ENCODE results near the gene RIC8A. TPM values are rescaled to one million over a fixed set of nuclear protein-coding genes. Genes with fewer than 3 reads are reported as not detected.

The RIC8A gene
- total and polyA plus RNA-seq, 10 of the 15 experiments (the other 5 are each of a cell fraction or from before 2014, with no cell fraction given) = 10.4 to 157 (median 81.4) TPM

GRCh38 chr11:232783-233565, 25.5 kb downstream of the RIC8A start:
- CTCF ChIA-PET = interaction anchor here (0.6 to 0.7 kb wide), 3 partner anchors 28 to 287 kb away, joined by 3 read pairs; no protein-coding TSS in a partner anchor

More at GRCh38 chr11:232783-233565, 25.5 kb downstream of the RIC8A start:
- in situ Hi-C loops (cut with MboI) (no loop called here), intact Hi-C loops (cut with micrococcal nuclease; ENCODE audit: unreplicated experiment) (no loop called here)
- no peak for ATAC-seq
- no peak overlapping the region for H2AFZ ChIP-seq (ENCODE audit: control insufficient read depth, low read depth, low read length)
- H3K27me3 ChIP-seq (replicated peaks in 1 of 2; ENCODE audit: control insufficient read depth in 2 of 2, insufficient read depth in 2 of 2, low read length in 1 of 2) = no peaks in the 10 kb centered on the region
- H3K9me3 ChIP-seq (replicated peaks; ENCODE audit: control insufficient read depth, insufficient read depth, low read length) = no peaks in the 10 kb centered on the region
- FAIRE-seq = no peak
- H3K4me2 ChIP-seq (ENCODE audit: control insufficient read depth, insufficient read depth) = no peak overlapping the region
- no TSS peak for BruUV-seq (replicated peaks)
- ChIA-PET RAD21 (ENCODE audit: unreplicated experiment) (no interaction called here), SMC1A (ENCODE audit: uncharacterized antibody, unreplicated experiment) (no interaction called here), POLR2A (no interaction called here)
- no peak for DNase-seq (ENCODE audit: low read depth, low spot score)
- 93% methylated on average over 17 of the region's 20 CpGs for WGBS (ENCODE audit: insufficient coverage, insufficient replicate concordance, low lambda C conversion rate, missing lambda C conversion rate)
- no peaks in the 10 kb centered on the region for H3K36me3 ChIP-seq (ENCODE audit: control insufficient read depth in 2 of 2, insufficient read depth in 2 of 2, low read length in 1 of 2)
- H3K4me1 ChIP-seq (ENCODE audit: control insufficient read depth, insufficient read depth, low read length) = no peaks in the 10 kb centered on the region
- H4K20me1 ChIP-seq (ENCODE audit: control insufficient read depth, insufficient read depth) = no peaks in the 10 kb centered on the region
- peaks cover 19% of the 10 kb centered on the region for H3K79me2 ChIP-seq (ENCODE audit: control insufficient read depth, insufficient read depth, low read length)
- H3K27ac ChIP-seq (ENCODE audit: control insufficient read depth, insufficient read depth) = no peak overlapping the region
- H3K9ac ChIP-seq (ENCODE audit: control insufficient read depth, insufficient read depth, low read length) = no peak overlapping the region
- no peak overlapping the region for H3K4me3 ChIP-seq
- TF ChIP-seq ATF7 (IDR thresholded peaks at IDR 0.05; ENCODE audit: low read depth) (no peak), SIN3A (IDR thresholded peaks at IDR 0.05; ENCODE audit: low read depth, low read length) (no peak), RAD51 (IDR thresholded peaks at IDR 0.05) (no peak), E4F1 (IDR thresholded peaks at IDR 0.05; ENCODE audit: borderline replicate concordance, partially characterized antibody) (no peak), ZBTB11 (CRISPR knock-in tag; IDR thresholded peaks at IDR 0.05) (no peak), RBBP5 (conservative IDR thresholded peaks at IDR 0.05) (no peak), ASH2L (IDR thresholded peaks at IDR 0.05; ENCODE audit: borderline replicate concordance, low read depth) (no peak), BACH1 (IDR thresholded peaks at IDR 0.05; ENCODE audit: borderline replicate concordance) (no peak), EGR1 (IDR thresholded peaks at IDR 0.05; ENCODE audit: borderline replicate concordance in 1 of 2, low read depth in 2 of 2, low read length in 2 of 2) (no peak), KDM1A (IDR thresholded peaks at IDR 0.05; ENCODE audit: borderline replicate concordance) (no peak), BRCA1 (IDR thresholded peaks at IDR 0.05; ENCODE audit: low read depth, low read length) (no peak), HDGF (IDR thresholded peaks at IDR 0.05) (no peak), NRF1 (conservative IDR thresholded peaks at IDR 0.05; ENCODE audit: low read depth, low read length) (no peak), POLR2A (IDR thresholded peaks at IDR 0.05; ENCODE audit: low read depth, low read length) (no peak)
